OCI-LY1 (cell line): Measurements from ENCODE around the gene HIRIP3.

Experiments
- EZH2 ChIP-seq: fragments of 200-600 bp; sonication (generic), shearing (Covaris generic); IDR thresholded peaks from 2 replicates; pipeline ENCODE4 v1.8.0; 2017; ENCODE audit warnings: borderline replicate concordance, mixed run types, mild to moderate bottlenecking, antibody characterized with exemption, low read length, moderate library complexity, mixed read lengths
- TF ChIP-seq, protein P1 (sequence below): fragments of 200-600 bp; sonication (generic), shearing (Covaris generic); IDR thresholded peaks from 2 replicates; pipeline ENCODE4 v1.5.1; 2017; ENCODE audit warnings: mild to moderate bottlenecking, antibody characterized with exemption, low read length, moderate library complexity, mixed read lengths

DNA sequence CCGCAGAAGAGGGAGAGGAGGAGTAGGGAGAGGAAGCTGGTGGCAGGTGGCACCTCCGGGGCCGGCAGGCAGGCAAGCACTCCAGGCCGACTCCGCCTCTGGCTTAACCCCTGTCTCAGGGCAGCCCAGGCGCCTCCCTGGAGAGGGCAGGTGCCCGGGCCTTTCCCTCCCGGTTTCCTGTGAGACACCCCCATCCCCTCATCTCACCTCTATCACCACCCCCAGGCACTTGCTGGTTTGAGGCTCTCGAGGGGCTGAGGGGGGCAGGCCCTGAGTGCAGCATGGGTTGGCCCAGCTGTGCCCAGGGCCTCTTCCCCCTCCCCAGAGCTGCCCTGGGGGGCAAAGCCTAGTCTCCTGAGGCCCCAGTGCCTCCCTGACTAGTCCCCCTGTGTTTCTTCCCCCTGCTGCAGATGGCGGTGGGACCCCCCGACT lies 9.4 kb upstream of the HIRIP3 start:
- TF ChIP-seq EZH2 = no peak
- TF ChIP-seq, protein P1, sequence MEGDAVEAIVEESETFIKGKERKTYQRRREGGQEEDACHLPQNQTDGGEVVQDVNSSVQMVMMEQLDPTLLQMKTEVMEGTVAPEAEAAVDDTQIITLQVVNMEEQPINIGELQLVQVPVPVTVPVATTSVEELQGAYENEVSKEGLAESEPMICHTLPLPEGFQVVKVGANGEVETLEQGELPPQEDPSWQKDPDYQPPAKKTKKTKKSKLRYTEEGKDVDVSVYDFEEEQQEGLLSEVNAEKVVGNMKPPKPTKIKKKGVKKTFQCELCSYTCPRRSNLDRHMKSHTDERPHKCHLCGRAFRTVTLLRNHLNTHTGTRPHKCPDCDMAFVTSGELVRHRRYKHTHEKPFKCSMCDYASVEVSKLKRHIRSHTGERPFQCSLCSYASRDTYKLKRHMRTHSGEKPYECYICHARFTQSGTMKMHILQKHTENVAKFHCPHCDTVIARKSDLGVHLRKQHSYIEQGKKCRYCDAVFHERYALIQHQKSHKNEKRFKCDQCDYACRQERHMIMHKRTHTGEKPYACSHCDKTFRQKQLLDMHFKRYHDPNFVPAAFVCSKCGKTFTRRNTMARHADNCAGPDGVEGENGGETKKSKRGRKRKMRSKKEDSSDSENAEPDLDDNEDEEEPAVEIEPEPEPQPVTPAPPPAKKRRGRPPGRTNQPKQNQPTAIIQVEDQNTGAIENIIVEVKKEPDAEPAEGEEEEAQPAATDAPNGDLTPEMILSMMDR = no peak
